Hepatocyte (in vitro differentiated cells): ENCODE results near the gene OVOL3.

Source experiments
- EZH2 ChIP-seq: fragments of 200-600 bp; sonication (generic); IDR thresholded peaks from 2 replicates; pipeline ENCODE4 v1.6.1; 2016; ENCODE audit warnings: antibody characterized with exemption, mild to moderate bottlenecking, borderline replicate concordance
- EZH2phosphoT487 ChIP-seq: fragments of 200-600 bp; sonication (generic); IDR thresholded peaks from one replicate; pipeline ENCODE4 v1.6.1; 2018; ENCODE audit warnings: antibody characterized with exemption, mild to moderate bottlenecking, low read depth, moderate library complexity; ENCODE audit not compliant: unreplicated experiment, severe bottlenecking
- TF ChIP-seq, protein P1 (sequence below): fragments of 200-600 bp; sonication (generic); IDR thresholded peaks from 2 replicates; pipeline ENCODE4 v1.5.1; 2016; ENCODE audit warnings: antibody characterized with exemption, mild to moderate bottlenecking; ENCODE audit not compliant: poor library complexity

DNA sequence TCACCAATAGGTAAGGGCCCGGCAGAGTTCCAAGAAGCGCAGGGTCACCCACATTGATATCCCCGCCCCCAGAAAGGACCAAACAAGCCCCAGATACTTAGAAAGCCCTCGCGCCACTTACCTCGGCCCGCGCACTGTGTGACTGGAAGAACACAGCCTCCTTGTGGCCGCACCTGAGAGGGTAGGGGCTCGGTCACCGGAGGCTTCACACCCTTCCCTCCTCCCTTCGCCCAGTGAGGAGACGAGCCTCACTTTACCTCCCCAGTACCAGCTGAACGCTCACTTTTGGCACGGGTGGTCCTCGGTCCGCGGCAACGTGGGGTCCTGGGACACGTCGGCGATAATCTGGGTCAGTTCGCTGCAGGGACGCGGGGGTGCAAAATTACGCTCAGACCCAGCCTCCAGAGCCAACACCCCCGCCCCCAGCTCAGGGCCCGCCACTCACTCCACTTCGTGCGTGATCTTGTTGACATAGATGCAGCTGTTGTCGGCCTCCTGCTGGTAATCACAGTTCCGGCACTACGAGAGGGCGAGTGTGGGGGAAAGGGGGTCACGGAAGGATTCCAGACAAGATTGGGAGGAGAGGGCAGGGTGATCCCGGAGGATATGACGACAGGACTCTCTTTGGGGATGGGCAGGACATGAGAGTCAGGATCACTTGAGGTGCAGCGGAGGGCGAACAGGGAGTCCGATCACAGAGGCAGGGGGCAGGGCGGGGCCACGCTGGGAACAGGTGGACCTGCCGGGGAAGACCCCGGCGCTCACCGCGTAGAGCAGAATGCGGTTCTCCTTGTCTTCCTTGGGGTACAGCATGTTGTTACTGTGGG, 3.2 kb downstream of the OVOL3 start:
- TF ChIP-seq, protein P1, sequence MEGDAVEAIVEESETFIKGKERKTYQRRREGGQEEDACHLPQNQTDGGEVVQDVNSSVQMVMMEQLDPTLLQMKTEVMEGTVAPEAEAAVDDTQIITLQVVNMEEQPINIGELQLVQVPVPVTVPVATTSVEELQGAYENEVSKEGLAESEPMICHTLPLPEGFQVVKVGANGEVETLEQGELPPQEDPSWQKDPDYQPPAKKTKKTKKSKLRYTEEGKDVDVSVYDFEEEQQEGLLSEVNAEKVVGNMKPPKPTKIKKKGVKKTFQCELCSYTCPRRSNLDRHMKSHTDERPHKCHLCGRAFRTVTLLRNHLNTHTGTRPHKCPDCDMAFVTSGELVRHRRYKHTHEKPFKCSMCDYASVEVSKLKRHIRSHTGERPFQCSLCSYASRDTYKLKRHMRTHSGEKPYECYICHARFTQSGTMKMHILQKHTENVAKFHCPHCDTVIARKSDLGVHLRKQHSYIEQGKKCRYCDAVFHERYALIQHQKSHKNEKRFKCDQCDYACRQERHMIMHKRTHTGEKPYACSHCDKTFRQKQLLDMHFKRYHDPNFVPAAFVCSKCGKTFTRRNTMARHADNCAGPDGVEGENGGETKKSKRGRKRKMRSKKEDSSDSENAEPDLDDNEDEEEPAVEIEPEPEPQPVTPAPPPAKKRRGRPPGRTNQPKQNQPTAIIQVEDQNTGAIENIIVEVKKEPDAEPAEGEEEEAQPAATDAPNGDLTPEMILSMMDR, result peak; percentile 4
- no peak for TF ChIP-seq EZH2phosphoT487
- no peak for TF ChIP-seq EZH2
